HCT116 (cell line): ENCODE results near the gene ISL2. TPM values are rescaled to one million over a fixed set of nuclear protein-coding genes. Genes with fewer than 3 reads are reported as not detected.

Experiments
- ATAC-seq: fragments of 200-7000 bp; cut with Tn5 transposase; 2 replicates; pipeline ENCODE4 v1.9.1; 2020; ENCODE audit warnings: mild to moderate bottlenecking, moderate library complexity
- BruUV-seq: library from RNA; stranded (reverse); fragments of 400-500 nt; replicated peaks from 2 replicates; lab custom pipeline; 2021; lab: Mats Ljungman, UMichigan
- CTCF ChIA-PET: fragments of 300-600 bp; sonication (Branson Sonifier 250); formaldehyde crosslinking; loops from one replicate; lab custom pipeline; 2021; ENCODE audit warnings: antibody characterized with exemption; lab: Charles Lee
- POLR2A ChIA-PET: fragments of 300-600, 350-600 bp; sonication (Branson Sonifier 250); formaldehyde crosslinking; loops from one replicate; lab custom pipeline; 2021; ENCODE audit warnings: antibody characterized with exemption; lab: Charles Lee
- RAD21 ChIA-PET, 2 experiments: fragments of 300-600 bp; sonication (Branson Sonifier 250); formaldehyde crosslinking; loops; one replicate each; lab custom pipeline; 2023; ENCODE audit warnings: low total read pairs in 2 of 2; ENCODE audit not compliant: uncharacterized antibody in 2 of 2, unreplicated experiment in 2 of 2, low non-redundant PET in 1 of 2; lab: Charles Lee
- DNase-seq: peaks from one replicate; pipeline ENCODE4 v3.0.0-alpha.2; 2010; ENCODE audit warnings: low read depth, low spot score
- H2AFZ ChIP-seq: fragments of 200-600 bp; shearing (Covaris generic), sonication (generic); 2 replicates; pipeline ENCODE4 v1.6.1; 2017; ENCODE audit warnings: low read depth, mixed run types, mixed read lengths, antibody characterized with exemption, low read length; ENCODE audit not compliant: poor library complexity, severe bottlenecking
- H3K27ac ChIP-seq: 2 replicates; pipeline ENCODE4 v1.5.1; 2012; ENCODE audit warnings: low read depth, low read length
- H3K27me3 ChIP-seq: fragments of 200-600 bp; sonication (generic); 2 replicates; pipeline ENCODE4 v1.6.1; 2016; ENCODE audit warnings: mixed run types, low read length, mixed read lengths; ENCODE audit not compliant: insufficient read depth
- H3K36me3 ChIP-seq, 2 experiments: fragments of 200-500 bp in 1 of 2; fragments of 200-600 bp in 1 of 2; sonication (Bioruptor generic) in 1 of 2; sonication (generic) in 1 of 2; 2 replicates each; pipeline versions ENCODE4 v1.5.1 to v1.6.1; 2014 to 2016; ENCODE audit warnings: low read length in 2 of 2, inconsistent platforms in 1 of 2, mixed read lengths in 1 of 2, mixed run types in 1 of 2; ENCODE audit not compliant: insufficient read depth in 2 of 2, control insufficient read depth in 1 of 2
- H3K4me1 ChIP-seq, 2 experiments: fragments of 200-600 bp in 1 of 2; sonication (generic) in 1 of 2; 2 replicates each; pipeline versions ENCODE4 v1.5.1 to v1.6.1; 2012 to 2017; ENCODE audit warnings: low read length in 2 of 2, inconsistent platforms in 1 of 2, mild to moderate bottlenecking in 1 of 2, mixed read lengths in 1 of 2, mixed run types in 1 of 2, moderate library complexity in 1 of 2; ENCODE audit not compliant: insufficient read depth in 2 of 2, control insufficient read depth in 1 of 2
- H3K4me2 ChIP-seq: fragments of 200-600 bp; sonication (generic); 2 replicates; pipeline ENCODE4 v1.6.1; 2017; ENCODE audit warnings: mixed run types, low read length, mixed read lengths
- H3K4me3 ChIP-seq, 2 experiments: fragments of 200-600 bp in 1 of 2; sonication (generic) in 1 of 2; replicated peaks in 1 of 2; 2 replicates each; pipeline ENCODE4 v1.5.1; 2011 to 2016; ENCODE audit warnings: low read length in 2 of 2, control low read depth in 1 of 2, low read depth in 1 of 2, mild to moderate bottlenecking in 1 of 2, mixed read lengths in 1 of 2, mixed run types in 1 of 2
- H3K79me2 ChIP-seq: fragments of 200-600 bp; sonication (generic); 2 replicates; pipeline ENCODE4 v1.6.1; 2017; ENCODE audit warnings: mild to moderate bottlenecking, mixed run types, low read length, moderate library complexity, mixed read lengths; ENCODE audit not compliant: insufficient read depth
- H3K9ac ChIP-seq: fragments of 200-600 bp; sonication (generic); 2 replicates; pipeline ENCODE4 v1.6.1; 2016; ENCODE audit warnings: low read length, mixed read lengths
- H3K9me2 ChIP-seq: fragments of 200-600 bp; sonication (generic), shearing (Covaris generic); 2 replicates; pipeline ENCODE4 v1.6.1; 2017; ENCODE audit warnings: mixed run types, mild to moderate bottlenecking, moderate library complexity; ENCODE audit not compliant: insufficient read depth
- H3K9me3 ChIP-seq, 2 experiments: fragments of 200-500 bp in 1 of 2; fragments of 200-600 bp in 1 of 2; sonication (Bioruptor generic) in 1 of 2; sonication (generic) in 1 of 2; 2 replicates each; pipeline ENCODE4 v1.6.1; 2014 to 2017; ENCODE audit warnings: low read length in 2 of 2, mixed read lengths in 2 of 2, inconsistent platforms in 1 of 2, low read depth in 1 of 2, mild to moderate bottlenecking in 1 of 2, mixed run types in 1 of 2, moderate library complexity in 1 of 2; ENCODE audit not compliant: control insufficient read depth in 1 of 2, insufficient read depth in 1 of 2
- H4K20me1 ChIP-seq: fragments of 200-600 bp; sonication (generic), shearing (Covaris generic); 2 replicates; pipeline ENCODE4 v1.6.1; 2017; ENCODE audit warnings: mixed run types, mild to moderate bottlenecking, moderate library complexity; ENCODE audit not compliant: insufficient read depth
- ATF3 ChIP-seq: IDR thresholded peaks from 2 replicates; pipeline ENCODE4 v1.6.1; 2012
- CBX3 ChIP-seq: IDR thresholded peaks from 2 replicates; pipeline ENCODE4 v1.6.1; 2012; ENCODE audit warnings: low read depth
- CEBPB ChIP-seq: IDR thresholded peaks from 2 replicates; pipeline ENCODE4 v1.6.1; 2012; ENCODE audit warnings: low read depth
- EZH2phosphoT487 ChIP-seq: fragments of 200-600 bp; IDR thresholded peaks from 2 replicates; pipeline ENCODE4 v1.6.1; 2018; ENCODE audit warnings: antibody characterized with exemption, borderline replicate concordance
- JUND ChIP-seq: IDR thresholded peaks from 2 replicates; pipeline ENCODE4 v1.6.1; 2012
- MAX ChIP-seq: IDR thresholded peaks from 2 replicates; pipeline ENCODE4 v1.6.1; 2012
- POLR2AphosphoS5 ChIP-seq: IDR thresholded peaks from 2 replicates; pipeline ENCODE4 v1.6.1; 2011; ENCODE audit warnings: mild to moderate bottlenecking, low read depth, low read length, moderate library complexity
- REST ChIP-seq: IDR thresholded peaks from 2 replicates; pipeline ENCODE4 v1.6.1; 2012; ENCODE audit warnings: low read depth
- ZFX ChIP-seq: fragments of 450-650 bp; IDR thresholded peaks from 2 replicates; pipeline ENCODE4 v1.6.1; 2017
- ZNF274 ChIP-seq: fragments of 200-500 bp; sonication (Bioruptor generic); IDR thresholded peaks from 2 replicates; pipeline ENCODE4 v1.6.1; 2014; ENCODE audit warnings: mild to moderate bottlenecking, low read depth, low read length, inconsistent platforms
- intact Hi-C: fragments of 100-400 bp; cut with micrococcal nuclease; formaldehyde crosslinking; loops from 2 replicates; pipeline ENCODE4 v1.10.0; 2022
- total RNA-seq: library from RNA; stranded (reverse); gene quantifications from one replicate; pipeline ENCODE4 v1.2.1, GENCODE V29; 2021; ENCODE audit not compliant: unreplicated experiment
- TF ChIP-seq, protein P1 (sequence below), 3 experiments: fragments of 200-600 bp in 1 of 3; sonication (generic) in 1 of 3; IDR thresholded peaks in 2 of 3; conservative IDR thresholded peaks in 1 of 3; 2 replicates each; pipeline ENCODE4 v1.5.1; 2012 to 2017; ENCODE audit warnings: low read depth in 2 of 3, low read length in 2 of 3, antibody characterized with exemption in 1 of 3, borderline replicate concordance in 1 of 3, control low read depth in 1 of 3, mild to moderate bottlenecking in 1 of 3, mixed read lengths in 1 of 3, mixed run types in 1 of 3, moderate library complexity in 1 of 3; ENCODE audit not compliant: insufficient read depth in 1 of 3

ISL2 gene
- total RNA-seq, 1 experiment from 2014 or later = 11.6 TPM

DNA sequence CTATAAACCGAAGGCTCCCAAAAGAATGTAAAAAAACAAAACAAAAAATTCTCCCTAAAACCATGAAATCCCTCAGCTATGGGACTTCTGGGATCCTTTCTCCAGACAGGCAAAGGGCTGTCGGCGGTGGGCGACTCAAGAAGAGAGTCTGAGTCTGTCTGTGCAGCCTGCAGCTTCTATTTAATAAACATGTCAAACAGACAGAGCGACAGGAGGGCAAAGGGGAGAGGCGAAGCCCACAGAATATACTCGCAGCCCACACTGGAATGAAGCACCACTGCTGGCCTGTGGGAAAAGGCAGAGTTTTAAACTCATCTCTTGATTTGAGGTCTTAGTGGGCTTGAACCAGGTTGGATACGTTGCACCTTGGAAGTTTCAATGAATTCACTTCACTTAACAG is 40.2 kb downstream of the ISL2 start:
- Histone ChIP-seq H3K4me3 (no peak overlapping the region), H2AFZ (no peak overlapping the region), H4K20me1 (no peaks in the 10 kb centered on the region), H3K4me2 (no peak overlapping the region), H3K79me2 (no peaks in the 10 kb centered on the region), H3K4me1 (peaks cover 0 to 4% of the 10 kb centered on the region in 2 experiments; a peak in 3 of 4 replicates), H3K27me3 (no peaks in the 10 kb centered on the region), H3K9me2 (no peaks in the 10 kb centered on the region), H3K27ac (no peak overlapping the region), H3K9ac (no peak overlapping the region), H3K36me3 (no peaks in the 10 kb centered on the region), H3K9me3 (no peaks in the 10 kb centered on the region)
- RAD21 ChIA-PET = no interaction called here
- no TSS peak for BruUV-seq
- POLR2A ChIA-PET = no interaction called here
- ATAC-seq (no peak), DNase-seq (no peak)
- CTCF ChIA-PET = no interaction called here
- intact Hi-C loops = no loop called here
- no peak for TF ChIP-seq REST
- no peak for TF ChIP-seq CBX3
- no peak for TF ChIP-seq EZH2phosphoT487
- no peak for TF ChIP-seq POLR2AphosphoS5
- no peak for TF ChIP-seq JUND
- no peak for TF ChIP-seq ZNF274
- no peak for TF ChIP-seq ZFX
- TF ChIP-seq, protein P1, sequence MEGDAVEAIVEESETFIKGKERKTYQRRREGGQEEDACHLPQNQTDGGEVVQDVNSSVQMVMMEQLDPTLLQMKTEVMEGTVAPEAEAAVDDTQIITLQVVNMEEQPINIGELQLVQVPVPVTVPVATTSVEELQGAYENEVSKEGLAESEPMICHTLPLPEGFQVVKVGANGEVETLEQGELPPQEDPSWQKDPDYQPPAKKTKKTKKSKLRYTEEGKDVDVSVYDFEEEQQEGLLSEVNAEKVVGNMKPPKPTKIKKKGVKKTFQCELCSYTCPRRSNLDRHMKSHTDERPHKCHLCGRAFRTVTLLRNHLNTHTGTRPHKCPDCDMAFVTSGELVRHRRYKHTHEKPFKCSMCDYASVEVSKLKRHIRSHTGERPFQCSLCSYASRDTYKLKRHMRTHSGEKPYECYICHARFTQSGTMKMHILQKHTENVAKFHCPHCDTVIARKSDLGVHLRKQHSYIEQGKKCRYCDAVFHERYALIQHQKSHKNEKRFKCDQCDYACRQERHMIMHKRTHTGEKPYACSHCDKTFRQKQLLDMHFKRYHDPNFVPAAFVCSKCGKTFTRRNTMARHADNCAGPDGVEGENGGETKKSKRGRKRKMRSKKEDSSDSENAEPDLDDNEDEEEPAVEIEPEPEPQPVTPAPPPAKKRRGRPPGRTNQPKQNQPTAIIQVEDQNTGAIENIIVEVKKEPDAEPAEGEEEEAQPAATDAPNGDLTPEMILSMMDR (IDR thresholded peaks at IDR 0.05 in 2 of 3, conservative IDR thresholded peaks at IDR 0.05 in 1 of 3; ENCODE audit: borderline replicate concordance in 1 of 3, insufficient read depth in 1 of 3, low read depth in 2 of 3, low read length in 2 of 3) = no peak
- no peak for TF ChIP-seq CEBPB
- TF ChIP-seq MAX = no peak
- TF ChIP-seq ATF3 = no peak
